ENCODE data around the gene BBX. TPM values are rescaled to one million over a fixed set of nuclear protein-coding genes. Genes with fewer than 3 reads are reported as not detected.
A peak's percentile ranks its signal among the peaks of the same experiment; 100 is the strongest.

BBX gene
- total RNA-seq, 8 experiments from 2014 or later, result 19.4 to 80.6 (median 46.5) TPM

GRCh38 chr3:107521469-107522059, 1.2 kb upstream of the BBX start:
- in situ Hi-C loops (cut with MboI; ENCODE audit: low pct_unique_long_range_greater_than_20kb in 2 of 9, low sequenced_read_pairs in 9 of 9, unreplicated experiment in 9 of 9), result no loop called here
- Histone ChIP-seq H3K4me3 (no peak overlapping the region), H3K27ac (no peak overlapping the region), H3K4me1 (replicated peaks in 1 of 2) (peaks cover 8% of the 10 kb centered on the region in 2 donors)
- ATAC-seq (replicated peaks in 6 of 8), result no peak
- 80 to 100% (median 93%) methylated on average over 1 to 3 of the region's 3 CpGs for WGBS, 10 experiments

- Histone ChIP-seq H3K27ac (peak overlapping the region; percentile 67 to 77), H3K4me3 (peak overlapping the region; percentile 63 to 88 (median 74)), H3K4me1 (replicated peaks in 1 of 2) (peaks cover 4 to 7% of the 10 kb centered on the region in 2 donors)
- ATAC-seq (replicated peaks in 6 of 8), result peak; percentile 14 to 62 (median 54)
- in situ Hi-C loops (cut with MboI; ENCODE audit: low pct_unique_long_range_greater_than_20kb in 2 of 9, low sequenced_read_pairs in 9 of 9, unreplicated experiment in 9 of 9), result no loop called here
- WGBS, 10 experiments, result no CpG with 5 or more reads among the region's 27 CpGs
Observed at GRCh38 chr3:107523289-107523538, 452 bp downstream of the BBX start.

- Histone ChIP-seq H3K4me3 (peak overlapping the region; percentile 63 to 88 (median 74)), H3K27ac (peak overlapping the region; percentile 67 to 77), H3K4me1 (replicated peaks in 1 of 2) (peaks cover 4 to 7% of the 10 kb centered on the region in 2 donors)
- in situ Hi-C loops (cut with MboI; ENCODE audit: low pct_unique_long_range_greater_than_20kb in 2 of 9, low sequenced_read_pairs in 9 of 9, unreplicated experiment in 9 of 9), result no loop called here
- WGBS, 10 experiments, result 0 to 5% (median 0%) methylated on average over 1 to 6 of the region's 40 CpGs; no CpG with 5 or more reads in 4 of the 10 experiments
- ATAC-seq (replicated peaks in 6 of 8), result peak; percentile 3 to 31 (median 13)
Observed at GRCh38 chr3:107523539-107524325, 970 bp downstream of the BBX start.

DNA sequence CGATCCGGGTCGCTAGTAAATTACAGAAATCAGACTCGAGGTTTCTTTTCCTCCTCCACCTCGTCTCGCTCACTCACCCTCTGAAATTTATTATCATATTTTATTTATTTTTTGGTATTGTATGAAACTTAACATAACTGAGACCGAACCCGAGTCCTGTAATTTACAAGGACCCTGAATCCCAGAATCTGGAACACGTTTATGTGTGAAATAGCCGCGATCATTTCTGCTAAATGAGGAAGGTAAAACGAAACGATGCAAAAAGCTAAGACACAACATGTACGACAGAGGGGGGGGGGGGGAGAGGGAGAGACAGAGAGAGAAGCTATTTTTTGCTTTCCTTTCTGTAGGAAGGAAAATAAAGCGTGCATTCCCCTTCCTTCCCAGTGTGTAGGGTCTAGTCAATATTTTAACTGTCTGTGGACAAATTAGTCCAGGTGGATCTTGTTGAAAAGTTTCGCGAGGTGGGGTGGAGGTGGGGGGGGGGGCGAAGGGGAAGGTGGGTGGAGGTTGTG, 1.6 kb downstream of the BBX start:
- peaks cover 4 to 7% of the 10 kb centered on the region in 2 donors for H3K4me1 ChIP-seq (replicated peaks in 1 of 2)
- in situ Hi-C loops (cut with MboI; ENCODE audit: low pct_unique_long_range_greater_than_20kb in 2 of 9, low sequenced_read_pairs in 9 of 9, unreplicated experiment in 9 of 9), result no loop called here
- peak overlapping the region in 1 of 2 donors; percentile 55 for H3K27ac ChIP-seq
- peak overlapping the region; percentile 63 to 88 (median 74) for H3K4me3 ChIP-seq
- 0 to 6% (median 0%) methylated on average over 1 to 14 of the region's 18 CpGs; no CpG with 5 or more reads in 2 of the 10 experiments for WGBS, 10 experiments
- ATAC-seq (replicated peaks in 6 of 8), result no peak

- in situ Hi-C loops (cut with MboI; ENCODE audit: low pct_unique_long_range_greater_than_20kb in 2 of 9, low sequenced_read_pairs in 9 of 9, unreplicated experiment in 9 of 9), result no loop called here
- Histone ChIP-seq H3K27ac (peak overlapping the region; percentile 10 to 59), H3K4me3 (peak overlapping the region; percentile 63 to 88 (median 74)), H3K4me1 (replicated peaks in 1 of 2) (peaks cover 4 to 7% of the 10 kb centered on the region in 2 donors)
- WGBS, 10 experiments, result 0 to 2% (median 0%) methylated on average over 1 to 22 of the region's 70 CpGs; no CpG with 5 or more reads in 5 of the 10 experiments
- peak; percentile 3 to 16 (median 8) for ATAC-seq (replicated peaks in 6 of 8)
Observed at GRCh38 chr3:107524841-107525643, 2.3 kb downstream of the BBX start.

DNA sequence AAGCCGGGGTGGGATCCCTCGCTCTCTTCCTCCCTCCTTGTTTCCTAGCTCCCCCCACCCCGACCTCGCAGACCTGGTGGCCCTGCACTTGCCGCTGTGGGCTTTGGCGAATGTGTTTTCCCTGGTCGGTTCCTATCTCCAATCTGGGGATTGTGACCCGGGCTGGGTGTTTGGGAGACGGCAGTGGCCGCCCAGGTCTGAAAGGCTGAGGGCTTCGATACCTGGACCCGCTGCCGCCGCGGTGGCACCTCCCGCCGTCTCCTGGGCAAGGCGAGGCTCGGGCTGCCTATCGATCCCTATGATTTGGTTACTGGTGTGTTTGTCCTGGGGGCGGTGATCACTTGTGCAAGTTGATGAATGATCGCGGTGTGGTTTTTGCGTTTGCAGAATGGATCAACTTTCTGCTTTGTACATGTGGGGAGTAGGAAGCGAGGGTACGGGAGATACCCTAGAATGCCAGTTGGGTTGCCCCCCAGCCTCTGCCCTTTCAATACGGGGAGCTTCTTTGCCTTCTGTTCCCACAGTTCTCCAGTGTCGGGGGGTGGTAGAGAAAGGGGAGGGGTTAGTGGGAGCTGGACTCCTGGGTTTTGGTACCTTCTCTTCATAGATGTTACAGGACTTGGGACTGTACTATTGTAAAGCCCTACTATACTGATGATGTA, 3.0 kb downstream of the BBX start:
- no peak for ATAC-seq (replicated peaks in 6 of 8)
- peaks cover 4 to 7% of the 10 kb centered on the region in 2 donors for H3K4me1 ChIP-seq (replicated peaks in 1 of 2)
- 0 to 40% (median 0%) methylated on average over 1 to 22 of the region's 28 CpGs; no CpG with 5 or more reads in 3 of the 10 experiments for WGBS, 10 experiments
- in situ Hi-C loops (cut with MboI; ENCODE audit: low pct_unique_long_range_greater_than_20kb in 2 of 9, low sequenced_read_pairs in 9 of 9, unreplicated experiment in 9 of 9), result no loop called here
- H3K27ac ChIP-seq, result peak overlapping the region; percentile 5 to 59
- peak overlapping the region; percentile 63 to 88 (median 74) for H3K4me3 ChIP-seq

GRCh38 chr3:107531917-107532469, 9.2 kb downstream of the BBX start:
- in situ Hi-C loops (cut with MboI; ENCODE audit: low pct_unique_long_range_greater_than_20kb in 2 of 9, low sequenced_read_pairs in 9 of 9, unreplicated experiment in 9 of 9), result no loop called here
- no peak for ATAC-seq (replicated peaks in 6 of 8)
- no peak overlapping the region for H3K27ac ChIP-seq
- H3K4me3 ChIP-seq, result no peak overlapping the region
- H3K4me1 ChIP-seq (replicated peaks in 1 of 2), result no peaks in the 10 kb centered on the region
- 33 to 100% (median 94%) methylated on average over 1 to 8 of the region's 9 CpGs for WGBS, 10 experiments

- no peak for ATAC-seq (replicated peaks in 6 of 8)
- H3K27ac ChIP-seq, result no peak overlapping the region
- WGBS, 10 experiments, result 86 to 100% (median 92%) methylated on average over 1 to 3 of the region's 3 CpGs; no CpG with 5 or more reads in 1 of the 10 experiments
- no peak overlapping the region for H3K4me3 ChIP-seq
- in situ Hi-C loops (cut with MboI; ENCODE audit: low pct_unique_long_range_greater_than_20kb in 2 of 9, low sequenced_read_pairs in 9 of 9, unreplicated experiment in 9 of 9), result no loop called here
- no peaks in the 10 kb centered on the region for H3K4me1 ChIP-seq (replicated peaks in 1 of 2)
Observed at GRCh38 chr3:107540857-107541256, 18.1 kb downstream of the BBX start.

DNA sequence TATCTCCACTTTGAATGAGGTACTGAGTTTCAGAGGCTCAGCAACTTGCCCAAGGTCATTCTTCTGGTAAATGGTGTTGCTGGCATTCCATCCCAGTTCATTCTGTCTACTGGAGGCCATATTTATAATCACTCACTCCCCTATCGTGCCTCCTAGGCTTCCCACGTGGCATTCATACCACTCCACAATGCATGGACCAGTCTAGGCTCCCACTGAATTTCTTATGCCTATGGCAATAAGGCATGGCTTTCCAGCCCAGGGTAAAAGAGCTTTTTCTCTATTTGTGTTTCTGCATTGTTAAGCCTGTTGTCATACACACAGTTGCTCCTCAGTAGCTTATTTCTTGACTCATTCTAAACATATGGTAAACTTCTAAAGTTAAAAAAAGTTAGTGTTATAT, 19.9 kb downstream of the BBX start:
- Histone ChIP-seq H3K4me1 (replicated peaks in 1 of 2) (no peaks in the 10 kb centered on the region), H3K27ac (no peak overlapping the region), H3K4me3 (no peak overlapping the region)
- in situ Hi-C loops (cut with MboI; ENCODE audit: low pct_unique_long_range_greater_than_20kb in 2 of 9, low sequenced_read_pairs in 9 of 9, unreplicated experiment in 9 of 9), result no loop called here
- WGBS, 10 experiments, result 36 to 100% (median 60%) methylated on average over 1 to 2 of the region's 2 CpGs; no CpG with 5 or more reads in 5 of the 10 experiments
- peak in 4 of 8 experiments; percentile 17 to 58 (median 40) for ATAC-seq (replicated peaks in 6 of 8)

DNA sequence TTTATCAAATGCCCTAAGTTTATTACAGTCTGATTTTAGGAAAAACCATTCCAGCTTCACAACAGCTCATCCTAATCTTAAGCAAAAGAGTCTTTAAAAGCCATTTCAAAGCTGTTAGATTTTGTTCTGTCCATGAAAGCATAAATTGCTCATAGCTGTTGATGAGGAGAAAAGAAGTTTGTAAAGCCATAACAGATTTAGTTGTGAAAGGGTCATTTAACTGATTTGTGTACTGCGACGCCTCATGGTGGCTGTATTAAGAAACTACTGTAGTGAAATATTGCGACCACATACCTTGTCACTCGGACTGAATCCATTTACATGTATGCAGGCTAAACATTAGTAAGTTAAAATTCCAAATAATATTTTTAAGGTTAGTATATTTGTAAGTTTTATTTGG, 20.9 kb downstream of the BBX start:
- WGBS, 10 experiments, result 59 to 100% (median 92%) methylated on average over 1 to 4 of the region's 4 CpGs; no CpG with 5 or more reads in 1 of the 10 experiments
- Histone ChIP-seq H3K4me1 (replicated peaks in 1 of 2) (no peaks in the 10 kb centered on the region), H3K27ac (no peak overlapping the region), H3K4me3 (no peak overlapping the region)
- in situ Hi-C loops (cut with MboI; ENCODE audit: low pct_unique_long_range_greater_than_20kb in 2 of 9, low sequenced_read_pairs in 9 of 9, unreplicated experiment in 9 of 9), result no loop called here
- ATAC-seq (replicated peaks in 6 of 8), result no peak

DNA sequence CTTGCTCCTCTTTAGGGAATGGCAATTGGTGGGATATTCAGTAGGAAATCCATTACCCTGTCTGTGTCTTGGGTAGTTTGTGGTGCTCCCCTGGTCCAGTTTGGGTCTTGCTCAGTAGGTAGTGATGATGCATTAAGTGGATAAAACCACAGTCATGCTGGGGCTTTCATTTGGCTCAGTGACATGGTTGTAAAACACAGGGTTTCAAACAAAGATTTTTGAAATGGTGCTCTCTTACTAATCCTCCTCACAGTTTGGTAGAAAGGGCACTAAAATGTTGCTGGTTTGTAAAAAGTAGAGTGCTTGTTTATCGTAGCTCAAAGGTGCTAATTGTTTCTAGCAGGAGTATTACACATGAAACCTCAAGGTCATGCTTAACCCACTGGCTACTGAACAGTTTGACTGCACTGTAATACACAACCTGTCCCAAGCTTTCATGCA, 22.9 kb downstream of the BBX start:
- in situ Hi-C loops (cut with MboI; ENCODE audit: low pct_unique_long_range_greater_than_20kb in 2 of 9, low sequenced_read_pairs in 9 of 9, unreplicated experiment in 9 of 9), result no loop called here
- Histone ChIP-seq H3K4me3 (no peak overlapping the region), H3K4me1 (replicated peaks in 1 of 2) (no peaks in the 10 kb centered on the region), H3K27ac (no peak overlapping the region)
- WGBS, 10 experiments, result 50 to 88% (median 66%) methylated on average over 1 of the region's 1 CpG; no CpG with 5 or more reads in 2 of the 10 experiments
- ATAC-seq (replicated peaks in 6 of 8), result no peak

- H3K4me1 ChIP-seq (replicated peaks in 1 of 2), result no peaks in the 10 kb centered on the region
- in situ Hi-C loops (cut with MboI; ENCODE audit: low pct_unique_long_range_greater_than_20kb in 2 of 9, low sequenced_read_pairs in 9 of 9, unreplicated experiment in 9 of 9), result no loop called here
- ATAC-seq (replicated peaks in 6 of 8), result no peak
- H3K4me3 ChIP-seq, result no peak overlapping the region
- H3K27ac ChIP-seq, result no peak overlapping the region
- WGBS, 10 experiments, result 71 to 100% (median 88%) methylated on average over 1 to 2 of the region's 2 CpGs; no CpG with 5 or more reads in 1 of the 10 experiments
Observed at GRCh38 chr3:107548601-107549000, 25.8 kb downstream of the BBX start.
